ENCODE measurements around the gene ZDHHC14. TPM values are rescaled to one million over a fixed set of nuclear protein-coding genes. Genes with fewer than 3 reads are reported as not detected.

The ZDHHC14 gene
- total and polyA plus RNA-seq, 7 donors, result 2.4 to 12.6 (median 9.6) TPM

DNA sequence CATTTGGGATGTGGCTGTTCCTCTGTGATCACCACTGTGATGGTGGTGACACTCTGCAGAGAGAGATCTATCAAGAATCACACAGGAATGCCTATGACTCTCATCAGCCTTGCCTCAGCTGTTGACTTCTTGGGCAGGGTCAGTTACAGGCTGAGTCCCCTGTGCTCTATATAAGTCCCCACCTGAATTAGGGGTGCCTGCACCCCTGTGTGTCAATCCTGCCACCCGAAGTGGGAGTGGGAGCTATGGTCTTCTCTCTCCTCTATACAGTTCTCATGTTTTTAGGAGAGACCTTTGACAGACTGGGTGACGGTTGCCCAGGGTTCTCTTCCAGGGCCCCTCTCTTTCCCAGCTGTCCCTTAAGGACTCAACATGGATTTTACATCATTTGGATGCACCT lies 173.8 kb downstream of the ZDHHC14 start:
- Histone ChIP-seq H3K27me3 (no peaks in the 10 kb centered on the region), H3K4me1 (no peaks in the 10 kb centered on the region), H3K27ac (no peak overlapping the region), H3K4me3 (no peak overlapping the region), H3K36me3 (no peaks in the 10 kb centered on the region), H3K9me3 (no peaks in the 10 kb centered on the region)
- 91 to 93% methylated on average over 2 of the region's 2 CpGs for WGBS, 2 donors
- TF ChIP-seq POLR2A (IDR thresholded peaks at IDR 0.05) (no peak), EP300 (IDR thresholded peaks at IDR 0.05) (no peak)
- TF ChIP-seq, protein P1, sequence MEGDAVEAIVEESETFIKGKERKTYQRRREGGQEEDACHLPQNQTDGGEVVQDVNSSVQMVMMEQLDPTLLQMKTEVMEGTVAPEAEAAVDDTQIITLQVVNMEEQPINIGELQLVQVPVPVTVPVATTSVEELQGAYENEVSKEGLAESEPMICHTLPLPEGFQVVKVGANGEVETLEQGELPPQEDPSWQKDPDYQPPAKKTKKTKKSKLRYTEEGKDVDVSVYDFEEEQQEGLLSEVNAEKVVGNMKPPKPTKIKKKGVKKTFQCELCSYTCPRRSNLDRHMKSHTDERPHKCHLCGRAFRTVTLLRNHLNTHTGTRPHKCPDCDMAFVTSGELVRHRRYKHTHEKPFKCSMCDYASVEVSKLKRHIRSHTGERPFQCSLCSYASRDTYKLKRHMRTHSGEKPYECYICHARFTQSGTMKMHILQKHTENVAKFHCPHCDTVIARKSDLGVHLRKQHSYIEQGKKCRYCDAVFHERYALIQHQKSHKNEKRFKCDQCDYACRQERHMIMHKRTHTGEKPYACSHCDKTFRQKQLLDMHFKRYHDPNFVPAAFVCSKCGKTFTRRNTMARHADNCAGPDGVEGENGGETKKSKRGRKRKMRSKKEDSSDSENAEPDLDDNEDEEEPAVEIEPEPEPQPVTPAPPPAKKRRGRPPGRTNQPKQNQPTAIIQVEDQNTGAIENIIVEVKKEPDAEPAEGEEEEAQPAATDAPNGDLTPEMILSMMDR (IDR thresholded peaks at IDR 0.05), result no peak
- intact Hi-C loops (cut with DNase I), result no loop called here
- no peak for DNase-seq

DNA sequence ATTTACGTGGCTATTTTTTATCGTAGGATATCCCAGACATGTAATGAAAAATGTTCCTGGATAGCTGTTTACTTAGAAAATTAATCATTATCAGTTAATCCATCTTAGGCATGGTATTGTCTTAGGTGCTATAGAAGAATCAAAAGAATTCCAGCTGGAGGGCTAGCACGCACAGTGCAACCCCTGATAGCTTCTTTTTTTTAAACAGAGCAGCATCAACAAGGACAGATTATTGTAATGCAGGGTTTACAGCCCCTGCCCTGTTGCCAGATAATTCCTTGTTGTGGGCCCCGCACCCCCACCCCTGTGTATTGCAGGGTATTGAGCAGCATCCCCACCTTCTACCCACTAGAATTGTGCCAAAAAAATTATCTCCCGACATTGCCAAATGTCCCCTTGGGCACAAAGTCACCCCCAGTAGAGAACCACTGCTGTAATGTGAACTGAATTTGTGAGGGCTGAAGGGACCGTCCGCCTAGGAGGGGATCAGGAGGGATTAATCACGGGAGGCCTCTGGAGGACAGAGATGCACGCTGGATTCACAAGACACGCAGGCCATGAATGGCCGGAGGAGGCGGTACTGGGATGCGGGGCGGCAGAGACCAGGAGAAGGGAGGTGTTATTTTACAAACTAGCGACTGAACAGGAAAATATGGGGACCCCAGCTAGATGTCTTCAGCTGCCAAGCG lies 174.6 kb downstream of the ZDHHC14 start:
- H3K9me3 ChIP-seq, result no peaks in the 10 kb centered on the region
- no peak overlapping the region for H3K27ac ChIP-seq
- DNase-seq, result no peak
- H3K36me3 ChIP-seq, result no peaks in the 10 kb centered on the region
- no peaks in the 10 kb centered on the region for H3K4me1 ChIP-seq
- no peak overlapping the region for H3K4me3 ChIP-seq
- 93 to 96% methylated on average over 16 of the region's 16 CpGs for WGBS, 2 donors
- TF ChIP-seq EP300 (IDR thresholded peaks at IDR 0.05) (no peak), POLR2AphosphoS5 (IDR thresholded peaks at IDR 0.05) (no peak)
- TF ChIP-seq, protein P1 (IDR thresholded peaks at IDR 0.05), result no peak
- intact Hi-C loops (cut with DNase I), result no loop called here
- no peaks in the 10 kb centered on the region for H3K27me3 ChIP-seq

DNA sequence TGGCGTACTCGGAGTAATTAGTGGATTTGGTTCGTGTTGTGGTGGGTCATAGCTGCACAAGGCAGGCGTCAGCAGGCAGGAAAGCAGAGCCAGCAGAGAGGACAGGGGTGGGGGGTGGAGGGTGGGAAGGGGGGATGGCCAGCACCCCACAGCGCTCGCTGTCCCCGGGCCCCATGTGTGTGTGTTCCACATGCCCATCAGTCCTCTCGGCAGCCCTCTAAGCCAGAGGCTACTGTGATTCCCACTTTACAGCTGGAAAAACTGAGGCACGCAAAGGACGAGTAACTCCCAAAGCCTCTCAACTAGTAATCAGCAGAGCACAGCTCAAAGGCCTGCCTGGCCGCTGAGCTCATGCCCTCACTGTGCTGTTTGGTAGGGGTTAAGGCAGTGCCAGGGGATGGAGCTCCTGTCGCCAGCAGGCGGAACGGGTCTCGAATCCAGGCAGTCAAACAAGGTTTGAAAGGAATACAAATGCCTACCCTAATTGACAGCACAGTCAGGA lies 175.2 kb downstream of the ZDHHC14 start:
- H3K4me1 ChIP-seq, result no peaks in the 10 kb centered on the region
- H3K27ac ChIP-seq, result no peak overlapping the region
- H3K9me3 ChIP-seq, result no peaks in the 10 kb centered on the region
- TF ChIP-seq, protein P1 (IDR thresholded peaks at IDR 0.05), result no peak
- no peak for TF ChIP-seq POLR2A (IDR thresholded peaks at IDR 0.05)
- no peak for TF ChIP-seq POLR2AphosphoS5 (IDR thresholded peaks at IDR 0.05)
- no peak for TF ChIP-seq EP300 (IDR thresholded peaks at IDR 0.05)
- DNase-seq, result no peak
- H3K4me3 ChIP-seq, result no peak overlapping the region
- 92 to 93% methylated on average over 15 of the region's 15 CpGs for WGBS, 2 donors
- H3K36me3 ChIP-seq, result no peaks in the 10 kb centered on the region
- intact Hi-C loops (cut with DNase I), result no loop called here
- no peaks in the 10 kb centered on the region for H3K27me3 ChIP-seq

DNA sequence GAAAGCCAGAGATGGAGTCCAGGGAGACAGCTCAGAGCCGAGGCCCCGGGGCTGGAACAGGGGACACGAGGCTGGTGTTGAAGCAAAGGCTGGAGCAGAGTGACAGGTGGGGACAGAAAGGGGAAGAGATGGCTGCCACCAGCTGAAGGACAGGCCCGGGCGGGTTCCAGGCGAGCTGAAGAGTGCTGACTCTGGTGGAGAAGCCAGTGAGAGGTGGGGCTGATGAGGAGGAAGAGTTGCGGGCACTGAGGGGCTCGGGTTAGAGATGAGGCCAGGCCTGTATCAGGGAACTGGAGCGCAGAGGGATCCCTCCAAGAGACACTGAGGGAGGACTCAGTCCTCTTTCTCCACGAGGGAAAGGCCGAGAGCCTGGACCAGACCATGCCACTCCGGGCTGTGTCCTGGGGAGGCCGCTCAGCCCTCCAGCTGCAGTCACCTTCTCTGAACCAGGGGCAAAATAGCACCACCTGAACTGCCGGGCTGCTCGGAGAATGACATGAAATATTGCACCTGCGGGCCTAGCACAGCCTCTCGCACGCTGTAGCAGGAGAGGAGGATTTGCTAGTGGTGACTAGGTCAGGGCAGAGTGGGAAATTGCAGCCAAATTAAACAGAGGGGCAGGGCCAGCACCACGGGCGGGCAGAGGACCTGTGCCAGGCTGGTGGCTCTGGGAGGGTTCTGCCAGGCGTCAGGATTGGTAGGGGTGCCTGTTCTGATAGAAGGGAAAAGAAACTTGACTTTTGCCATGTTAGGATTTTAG lies 175.9 kb downstream of the ZDHHC14 start:
- Histone ChIP-seq H3K36me3 (no peaks in the 10 kb centered on the region), H3K27me3 (no peaks in the 10 kb centered on the region), H3K4me3 (no peak overlapping the region), H3K4me1 (no peaks in the 10 kb centered on the region), H3K27ac (no peak overlapping the region), H3K9me3 (no peaks in the 10 kb centered on the region)
- DNase-seq, result no peak
- WGBS, 2 donors, result 62 to 74% methylated on average over 21 of the region's 21 CpGs
- intact Hi-C loops (cut with DNase I), result no loop called here
- TF ChIP-seq EP300 (IDR thresholded peaks at IDR 0.05) (no peak), POLR2A (IDR thresholded peaks at IDR 0.05) (no peak), POLR2AphosphoS5 (IDR thresholded peaks at IDR 0.05) (no peak)
- TF ChIP-seq, protein P1 (IDR thresholded peaks at IDR 0.05), result no peak
